Measurements from ENCODE around the gene FALEC. TPM values are rescaled to one million over a fixed set of nuclear protein-coding genes. Genes with fewer than 3 reads are reported as not detected.

FALEC gene
- total and polyA plus RNA-seq, 9 of the 15 experiments (the other 6 are each of a cell fraction or from before 2014, with no cell fraction given), result 0.15 to 1.8 (median 0.53) TPM; not detected in 5

DNA sequence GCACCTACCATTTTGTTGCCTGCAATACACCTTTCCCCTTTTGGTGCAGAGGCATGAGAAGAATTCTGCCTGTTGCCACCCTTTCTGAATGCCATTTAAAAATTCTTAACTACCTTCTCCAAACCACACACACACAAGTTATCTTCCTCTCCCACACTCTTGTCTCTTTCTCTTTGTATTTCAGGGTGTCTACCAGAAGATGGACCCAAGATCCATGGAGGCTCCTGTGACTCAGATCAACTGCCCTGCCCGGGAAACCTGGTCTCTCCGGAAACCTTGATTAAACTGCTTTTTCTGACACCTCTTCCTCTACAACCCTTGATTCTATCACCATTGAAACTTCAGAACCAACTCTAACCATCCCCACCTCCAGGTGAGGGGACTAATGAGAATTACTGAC is 30.7 kb upstream of the FALEC start:
- peaks cover 18% of the 10 kb centered on the region for H3K79me2 ChIP-seq (ENCODE audit: control insufficient read depth, insufficient read depth, low read length)
- H3K36me3 ChIP-seq (ENCODE audit: control insufficient read depth, insufficient read depth, low read length), result peaks cover 13% of the 10 kb centered on the region
- H3K4me3 ChIP-seq, result no peak overlapping the region
- peak overlapping the region; percentile 27; the same call in 2 of the 3 replicates for H3K27ac ChIP-seq (ENCODE audit: extremely low read depth, low read depth, low read length)
- ChIA-PET CTCF (ENCODE audit: low intra/inter-chr PET ratio) (interaction anchor here (0.7 to 1.4 kb wide), 4 partner anchors 24 to 329 kb away, joined by 3 to 5 read pairs (median 4); no protein-coding TSS in a partner anchor), POLR2A (interaction anchor here (1.1 kb wide), 2 partner anchors 10 to 74 kb away, joined by 4 to 5 read pairs; no protein-coding TSS in a partner anchor)
- H2AFZ ChIP-seq (ENCODE audit: low read depth, low read length), result peak overlapping the region; percentile 69
- H3K4me2 ChIP-seq (ENCODE audit: insufficient read depth, low read length), result peak overlapping the region; percentile 9; the same call in 1 of the 2 replicates
- in situ Hi-C loops (cut with MboI), result no loop called here
- peak; percentile 67 for ATAC-seq
- FAIRE-seq, result peak; percentile 61
- 4% methylated on average over 2 of the region's 2 CpGs for WGBS (ENCODE audit: insufficient coverage, low coverage, missing lambda C conversion rate)
- H3K9ac ChIP-seq (ENCODE audit: insufficient read depth in 1 of 2, low read depth in 2 of 2, low read length in 2 of 2), result peak overlapping the region in 1 of 2 experiments; percentile 20; a peak in 1 of 4 replicates
- no TSS peak for BruUV-seq (replicated peaks)
- H3K9me3 ChIP-seq (replicated peaks; ENCODE audit: control insufficient read depth, insufficient read depth, low read depth, low read length), result no peaks in the 10 kb centered on the region
- intact Hi-C loops (cut with micrococcal nuclease), result loop anchor here (1.0 to 10.0 kb wide), 2 partner anchors 75 to 140 kb away; partner anchors contain the start of gene ENSA
- H3K9me1 ChIP-seq (ENCODE audit: control insufficient read depth, insufficient read depth, low read length), result no peaks in the 10 kb centered on the region
- DNase-seq (ENCODE audit: extremely low read depth in 1 of 4, low spot score in 3 of 4), result peak in 3 of 4 experiments; percentile 44 to 83 (median 72)
- H3K27me3 ChIP-seq (ENCODE audit: control insufficient read depth in 2 of 2, insufficient read depth in 2 of 2, low read length in 2 of 2), result no peaks in the 10 kb centered on the region
- no peaks in the 10 kb centered on the region for H4K20me1 ChIP-seq (replicated peaks; ENCODE audit: control insufficient read depth, insufficient read depth, low read length)
- H3K4me1 ChIP-seq (replicated peaks in 1 of 2; ENCODE audit: control insufficient read depth in 2 of 2, insufficient read depth in 2 of 2, low read length in 2 of 2), result peaks cover 3 to 10% of the 10 kb centered on the region in 2 experiments; a peak in 3 of 5 replicates
- peak; percentile 50; the same call in 1 of the 2 replicates for TF ChIP-seq JUND (IDR thresholded peaks at IDR 0.05; ENCODE audit: borderline replicate concordance, low read depth, low read length)
- TF ChIP-seq JUND (tag; IDR thresholded peaks at IDR 0.05; ENCODE audit: borderline replicate concordance, low read depth, low read length), result no peak
- TF ChIP-seq SMAD4 (CRISPR knock-in tag; conservative IDR thresholded peaks at IDR 0.05), result peak; percentile 27; the same call in 1 of the 2 replicates
- TF ChIP-seq RCOR1 (IDR thresholded peaks at IDR 0.05; ENCODE audit: borderline replicate concordance in 1 of 2, low read depth in 2 of 2, low read length in 2 of 2), result 0 out of 4 replicates have a peak, but pooled peaks of 1 of the 2 experiments have one; percentile 8
- TF ChIP-seq NBN (IDR thresholded peaks at IDR 0.05; ENCODE audit: low read depth), result 0 out of 2 replicates have a peak, but pooled peaks have one; percentile 39
- TF ChIP-seq NCOR1 (IDR thresholded peaks at IDR 0.05), result peak; percentile 30; the same call in 1 of the 2 replicates
- no peak for TF ChIP-seq RBM25 (IDR thresholded peaks at IDR 0.05; ENCODE audit: low read depth, low read length, severe bottlenecking)
- no peak for TF ChIP-seq KDM4B (IDR thresholded peaks at IDR 0.05; ENCODE audit: borderline replicate concordance in 2 of 2, low read depth in 1 of 2)
- TF ChIP-seq TEAD4 (IDR thresholded peaks at IDR 0.05; ENCODE audit: low read length), result 0 out of 2 replicates have a peak, but pooled peaks have one; percentile 12
- no peak for TF ChIP-seq TEAD4 (CRISPR knock-in tag; IDR thresholded peaks at IDR 0.05; ENCODE audit: borderline replicate concordance)
- TF ChIP-seq KLF16 (IDR thresholded peaks at IDR 0.05), result 0 out of 2 replicates have a peak, but pooled peaks have one; percentile 4
- peak; percentile 42; the same call in 1 of the 2 replicates for TF ChIP-seq GABPB1 (CRISPR knock-in tag; IDR thresholded peaks at IDR 0.05)
- TF ChIP-seq REST (IDR thresholded peaks at IDR 0.05; ENCODE audit: borderline replicate concordance), result peak; percentile 51
- TF ChIP-seq REST (CRISPR knock-in tag; IDR thresholded peaks at IDR 0.05; ENCODE audit: low read depth), result no peak
- TF ChIP-seq PRPF4 (IDR thresholded peaks at IDR 0.05; ENCODE audit: insufficient read depth, low read depth, low read length, poor library complexity, severe bottlenecking), result no peak

All from K562 (cell line).